Hindlimb muscle (tissue), 1 donor: ENCODE measurements around the gene KCNB1. TPM values are rescaled to one million over a fixed set of nuclear protein-coding genes. Genes with fewer than 3 reads are reported as not detected.

Experiments used
- DNase-seq: peaks from one replicate; pipeline ENCODE4 v3.0.0-alpha.2; 2013
- polyA plus RNA-seq: library from polyadenylated mRNA; unstranded; fragments of 120-200 nt; gene quantifications from one replicate; pipeline ENCODE4 v1.2.1, GENCODE V29; 2013; ENCODE audit not compliant: insufficient read length

Gene KCNB1
- polyA plus RNA-seq, 1 donor, result 9.0 TPM

DNA sequence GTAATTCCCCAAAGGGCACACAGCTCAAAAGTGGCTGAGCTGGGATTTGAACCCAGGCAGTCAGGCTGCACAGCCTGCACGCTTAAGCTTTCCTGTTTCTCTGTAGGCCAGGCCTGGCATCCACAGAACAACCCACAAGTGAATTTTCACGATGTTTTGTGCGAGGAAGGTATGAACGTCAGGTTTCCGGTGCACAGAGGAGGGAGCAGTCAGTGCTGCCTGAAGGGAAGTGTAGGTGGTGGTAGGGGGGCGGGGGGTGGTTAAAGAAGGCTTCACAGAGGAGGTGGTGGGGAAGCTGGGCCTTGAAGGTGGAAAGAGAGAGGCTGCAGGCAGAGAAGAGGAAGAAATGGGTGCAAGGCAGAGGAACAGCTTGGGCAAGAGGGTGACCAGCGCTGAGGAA lies 14.1 kb downstream of the KCNB1 start:
- DNase-seq, result no peak

DNA sequence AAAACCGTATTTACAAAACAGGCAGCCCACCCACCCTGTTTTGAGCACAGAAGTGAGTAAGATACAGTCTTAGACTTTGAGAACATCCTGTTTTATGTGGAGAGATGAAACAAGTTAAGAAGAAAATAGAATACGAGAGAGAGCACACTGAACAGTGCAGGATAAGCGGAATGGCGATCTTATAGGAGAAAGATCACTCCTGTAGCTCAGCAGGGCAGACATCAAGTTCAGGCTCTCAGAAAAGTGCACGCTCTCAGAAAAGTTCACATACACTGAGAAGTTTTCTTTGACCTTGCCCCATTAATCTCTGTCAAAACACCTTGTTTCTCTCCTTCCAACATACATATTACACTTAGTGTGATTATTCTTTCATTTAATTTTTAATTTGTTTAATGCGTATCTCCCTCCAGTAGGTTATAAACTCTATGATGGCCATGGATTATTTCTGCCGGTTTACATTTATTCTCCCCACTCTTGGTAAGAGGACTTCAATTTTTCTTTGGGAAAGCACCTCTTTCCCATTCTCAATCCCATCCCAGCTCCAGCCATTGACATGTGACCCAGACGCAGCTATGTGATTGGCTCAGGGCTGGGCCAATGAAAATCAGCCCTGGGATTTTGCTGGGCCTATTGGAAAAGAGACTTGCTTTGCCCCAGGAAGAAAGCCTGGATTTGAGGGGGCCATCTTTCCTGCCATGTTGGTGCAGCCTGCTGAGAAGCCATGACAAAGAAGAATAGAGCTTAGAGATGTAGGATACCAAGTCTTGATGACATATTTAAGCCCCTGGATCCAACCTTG lies 16.2 kb downstream of the KCNB1 start:
- no peak for DNase-seq

DNA sequence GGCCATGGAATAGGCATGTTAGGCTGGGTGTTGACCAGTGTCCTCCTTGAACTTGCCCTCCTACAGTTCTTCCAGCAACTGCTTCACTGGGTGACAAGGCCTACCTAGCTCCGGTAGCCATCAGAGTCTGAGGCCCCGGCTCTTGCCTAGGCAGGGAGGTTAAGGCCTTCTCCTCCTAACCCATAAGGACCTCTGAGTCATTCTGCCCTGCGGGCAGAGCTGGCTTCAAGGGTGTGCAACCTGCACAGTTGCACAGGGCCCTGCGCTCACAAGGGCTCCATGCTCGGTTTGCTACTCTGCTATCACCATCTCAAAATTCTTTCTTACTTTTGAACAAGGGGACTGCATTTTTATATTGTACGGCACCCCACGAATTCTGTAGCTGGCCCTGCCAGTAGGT lies 17.9 kb downstream of the KCNB1 start:
- no peak for DNase-seq

- DNase-seq, result no peak
Observed at GRCh38 chr20:49462626-49463025, 19.8 kb downstream of the KCNB1 start.

DNA sequence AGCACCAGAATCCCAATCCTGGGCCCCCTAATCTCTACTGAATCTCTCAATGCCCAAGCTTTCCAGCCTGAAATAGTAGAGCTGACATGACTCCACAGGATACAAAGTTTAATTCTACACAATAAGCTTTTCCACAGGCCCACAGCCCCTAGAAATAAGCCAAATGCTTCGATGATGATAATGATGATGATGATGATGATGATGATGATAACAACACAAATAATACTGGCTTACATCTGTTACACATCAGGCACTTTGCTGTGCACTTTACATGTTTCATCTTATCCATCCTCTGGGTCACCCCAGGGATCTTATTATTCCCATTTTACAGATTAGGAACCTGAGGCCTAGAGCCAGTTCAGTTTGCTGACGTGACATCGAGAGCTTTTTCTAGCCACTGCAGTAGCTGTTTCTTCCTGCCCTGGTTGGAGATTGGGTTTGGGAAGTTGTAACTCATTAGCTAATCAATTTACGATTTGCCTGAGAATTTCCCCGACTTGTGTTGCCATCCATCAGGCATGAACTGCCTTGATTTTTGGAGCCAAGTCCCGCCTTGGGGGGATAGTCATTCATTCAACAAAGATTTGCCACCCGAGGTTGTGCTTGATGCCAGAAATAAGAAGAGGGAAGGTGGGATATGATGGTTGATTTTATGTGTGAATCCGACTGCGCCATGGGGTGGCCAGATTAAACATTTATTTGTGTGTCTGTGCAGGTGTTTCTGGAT lies 20.4 kb downstream of the KCNB1 start:
- no peak for DNase-seq

DNA sequence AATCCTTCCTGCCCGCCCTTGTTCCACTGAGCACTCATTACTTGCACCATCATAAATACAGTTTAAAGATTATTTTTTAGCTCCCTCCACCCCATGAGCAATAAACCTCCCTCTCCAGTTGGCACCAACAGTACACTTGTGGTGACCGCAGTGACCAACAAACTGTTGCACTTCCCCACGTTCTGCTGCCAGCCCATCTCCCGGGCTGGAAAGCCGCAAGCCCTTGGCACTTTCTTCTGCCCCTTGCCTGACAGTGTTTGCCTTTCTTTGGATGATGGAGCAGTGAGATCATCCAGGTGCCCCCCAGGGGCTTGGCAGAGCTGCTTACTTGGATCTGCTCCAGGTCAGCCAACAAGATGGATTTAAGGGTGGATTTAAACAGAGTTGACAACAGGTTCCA lies 21.6 kb downstream of the KCNB1 start:
- DNase-seq, result no peak

DNA sequence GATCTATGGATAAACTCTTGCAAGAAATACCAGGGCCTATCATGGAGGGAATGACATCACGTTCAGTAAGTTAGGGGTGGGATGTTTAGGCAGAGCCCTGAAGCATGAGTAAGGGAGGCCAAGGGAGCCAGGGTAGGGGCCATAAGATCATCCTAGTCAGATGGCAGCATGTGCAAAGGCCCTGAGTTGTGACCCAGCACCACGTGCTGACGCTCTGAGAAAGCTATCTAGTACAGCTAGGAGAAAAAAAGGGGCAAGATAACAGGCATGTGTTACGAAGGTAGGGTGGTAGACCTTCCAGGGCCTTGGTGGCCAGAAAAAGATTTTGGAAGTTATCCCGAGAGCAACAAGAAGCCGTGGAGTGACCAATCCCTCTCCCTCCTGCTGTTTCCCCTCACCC lies 22.3 kb downstream of the KCNB1 start:
- DNase-seq, result no peak

DNA sequence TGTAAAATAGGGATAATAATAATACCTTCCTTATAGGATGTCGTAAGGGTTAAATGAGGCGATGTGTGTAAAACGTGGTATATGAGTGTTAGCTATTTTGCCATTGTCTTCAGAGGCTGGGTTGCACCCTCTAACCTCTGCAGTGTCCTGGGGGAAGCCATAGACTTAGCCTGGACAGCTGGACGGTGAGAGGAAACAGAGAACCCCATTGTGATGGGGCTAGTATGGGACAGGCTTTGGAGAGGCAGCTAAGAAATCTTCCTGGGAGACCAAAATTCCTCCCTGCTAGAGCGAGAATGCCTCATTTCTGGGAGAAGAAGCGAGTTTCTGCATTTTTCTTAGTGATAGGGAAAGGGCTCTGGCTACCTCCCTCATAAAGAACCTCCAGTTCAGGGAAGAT lies 22.8 kb downstream of the KCNB1 start:
- no peak for DNase-seq

GRCh38 chr20:49457444-49457843 lies 25.0 kb downstream of the KCNB1 start:
- no peak for DNase-seq

- DNase-seq, result no peak
Observed at GRCh38 chr20:49456646-49457045, 25.8 kb downstream of the KCNB1 start.

DNA sequence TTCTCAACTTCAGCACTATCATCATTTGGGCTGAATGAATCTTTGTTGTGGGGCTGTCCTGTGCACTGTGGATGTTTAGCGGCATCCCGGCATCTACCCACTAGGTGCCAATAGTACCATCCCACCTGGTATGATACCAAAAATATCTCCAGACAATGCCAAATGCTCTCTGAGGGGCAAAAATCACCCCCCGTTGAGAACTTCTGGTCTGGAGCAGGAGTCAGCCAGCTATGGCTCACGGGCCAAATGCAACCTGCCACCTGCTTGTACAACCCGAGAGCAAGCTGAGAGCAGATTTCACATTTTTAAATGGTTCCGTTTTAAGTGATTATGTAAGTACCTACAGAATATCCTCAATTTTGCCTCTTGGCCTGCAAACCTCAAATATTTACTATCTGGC lies 26.8 kb downstream of the KCNB1 start:
- DNase-seq, result no peak

- no peak for DNase-seq
Observed at GRCh38 chr20:49452011-49452482, 30.4 kb downstream of the KCNB1 start.

- no peak for DNase-seq
Observed at GRCh38 chr20:49450281-49450721, 32.2 kb downstream of the KCNB1 start.

DNA sequence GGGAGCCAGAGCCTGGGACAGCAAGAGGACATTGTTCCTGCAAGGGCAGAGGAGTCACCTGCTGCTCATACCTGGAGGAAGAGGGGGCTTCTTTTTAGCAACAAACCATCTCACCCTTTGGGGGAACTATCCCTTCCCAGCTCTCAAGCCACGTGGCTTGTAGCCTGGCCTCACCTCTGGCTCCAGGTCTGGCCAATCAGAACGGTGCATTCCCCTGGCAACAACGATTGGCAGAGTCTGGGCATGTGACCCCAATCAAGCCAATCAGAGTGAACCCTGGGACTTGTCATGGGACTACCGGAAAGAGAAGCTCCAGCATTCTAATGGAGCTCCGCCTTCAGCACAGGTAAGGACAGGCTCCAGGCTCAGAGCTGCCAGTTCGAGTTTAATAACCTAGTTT lies 33.6 kb downstream of the KCNB1 start:
- DNase-seq, result no peak

DNA sequence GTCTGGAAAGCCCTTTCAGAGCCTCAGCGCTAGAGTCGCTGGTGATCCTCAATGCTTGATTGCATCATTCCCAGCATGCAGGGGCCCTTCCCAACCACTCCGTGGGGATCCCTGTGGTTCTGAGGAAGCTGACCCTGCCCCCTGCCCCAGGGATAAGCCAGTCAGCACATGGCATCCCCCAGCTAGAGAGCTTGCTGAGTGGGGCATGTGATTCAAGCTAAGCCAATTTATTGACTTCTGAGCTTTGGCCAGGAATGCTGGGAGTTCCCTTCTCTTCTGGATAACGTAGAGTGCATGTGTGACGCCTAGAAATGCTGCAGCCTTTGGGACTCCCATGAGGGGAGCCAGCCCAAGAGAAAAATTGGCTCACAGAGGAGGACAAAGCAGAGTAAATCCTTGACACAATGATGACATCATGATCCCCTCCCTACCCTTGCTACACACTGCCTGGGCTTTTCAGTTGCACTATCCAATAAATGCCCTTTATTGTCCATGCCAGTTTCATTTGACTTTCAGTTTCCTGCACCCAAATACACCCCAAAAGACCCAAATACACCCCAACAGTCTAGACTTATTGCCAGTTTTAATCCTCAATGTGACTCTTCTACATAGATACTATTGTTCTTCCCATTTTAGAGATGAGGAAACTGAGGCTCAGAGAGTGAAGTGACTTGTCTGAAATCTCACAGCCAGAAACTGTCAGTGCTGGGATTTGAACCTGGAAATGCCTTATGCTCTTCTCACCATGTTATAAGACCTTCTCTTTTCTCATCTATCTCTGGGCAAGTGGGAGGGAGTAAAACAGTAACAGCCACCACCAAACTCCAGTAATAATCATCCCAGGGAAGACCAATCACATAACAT lies 34.3 kb downstream of the KCNB1 start:
- peak; percentile 38 for DNase-seq

DNA sequence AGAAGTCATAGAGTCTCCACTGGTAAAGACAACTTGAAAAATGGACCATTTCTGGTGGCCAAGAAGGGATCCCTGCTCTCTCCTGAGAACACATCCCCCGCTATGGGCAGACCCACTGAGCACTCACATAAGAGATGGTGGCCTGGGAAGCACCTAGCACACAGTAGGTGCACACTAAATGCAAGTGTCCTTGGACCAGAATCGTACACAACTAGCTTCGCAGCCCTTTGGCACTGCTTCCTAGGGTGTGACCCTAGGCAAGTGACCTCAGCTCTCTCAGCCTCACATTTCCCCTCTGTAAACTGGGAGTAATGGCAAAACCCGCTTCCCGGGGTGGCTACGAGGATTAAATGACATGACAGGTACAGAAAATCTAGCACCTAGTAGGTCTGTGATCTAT lies 35.1 kb downstream of the KCNB1 start:
- DNase-seq, result no peak

DNA sequence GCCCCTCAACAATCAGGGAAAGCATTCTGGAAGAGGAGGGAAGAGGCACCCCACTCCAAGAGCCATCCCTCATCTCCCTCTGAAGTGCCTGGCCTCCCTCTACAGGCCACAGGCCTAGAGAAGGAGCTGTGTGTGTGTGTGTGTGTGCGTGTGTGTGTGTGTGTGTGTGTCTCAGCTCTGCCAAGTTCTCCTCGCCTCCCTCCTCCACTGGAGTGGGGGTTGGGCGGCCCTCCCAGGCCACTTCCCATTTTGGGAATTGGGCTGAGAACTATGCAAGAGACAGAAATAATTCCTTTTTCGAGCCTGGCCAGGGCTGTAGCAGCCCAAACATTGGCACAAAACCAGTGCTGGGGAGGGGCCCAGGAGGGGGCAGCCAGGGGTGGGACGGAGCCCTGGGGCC lies 35.7 kb downstream of the KCNB1 start:
- peak; percentile 77 for DNase-seq

GRCh38 chr20:49446080-49446479 lies 36.4 kb downstream of the KCNB1 start:
- DNase-seq, result no peak

- DNase-seq, result no peak
Observed at GRCh38 chr20:49445176-49445575, 37.3 kb downstream of the KCNB1 start.

GRCh38 chr20:49444553-49444990 lies 37.9 kb downstream of the KCNB1 start:
- DNase-seq, result no peak

GRCh38 chr20:49437057-49437456 lies 45.4 kb downstream of the KCNB1 start:
- no peak for DNase-seq

- no peak for DNase-seq
Observed at GRCh38 chr20:49435639-49436038, 46.8 kb downstream of the KCNB1 start.

- DNase-seq, result no peak
Observed at GRCh38 chr20:49433333-49433732, 49.1 kb downstream of the KCNB1 start.
